Measurements from ENCODE around the gene EOMES.

GRCh38 chr3:27671101-27671500, 51.0 kb downstream of the EOMES start:
- TF ChIP-seq CTCF (IDR thresholded peaks at IDR 0.05; ENCODE audit: low read depth, low read length) (no peak), POLR2A (IDR thresholded peaks at IDR 0.05; ENCODE audit: extremely low read depth, insufficient read length) (no peak), MYC (IDR thresholded peaks at IDR 0.05; ENCODE audit: low read depth, low read length) (no peak)
- TF ChIP-seq, protein P1, sequence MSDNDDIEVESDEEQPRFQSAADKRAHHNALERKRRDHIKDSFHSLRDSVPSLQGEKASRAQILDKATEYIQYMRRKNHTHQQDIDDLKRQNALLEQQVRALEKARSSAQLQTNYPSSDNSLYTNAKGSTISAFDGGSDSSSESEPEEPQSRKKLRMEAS (IDR thresholded peaks at IDR 0.05; ENCODE audit: low read depth, low read length): no peak

Data from NB4 (cell line).